ENCODE measurements around the gene DARS1.
"Not testable (repeated sequence)": the region's sequence is repeated elsewhere in the genome, so short reads cannot be mapped to it uniquely, and the experiment has no call there.

Gene DARS1

DNA sequence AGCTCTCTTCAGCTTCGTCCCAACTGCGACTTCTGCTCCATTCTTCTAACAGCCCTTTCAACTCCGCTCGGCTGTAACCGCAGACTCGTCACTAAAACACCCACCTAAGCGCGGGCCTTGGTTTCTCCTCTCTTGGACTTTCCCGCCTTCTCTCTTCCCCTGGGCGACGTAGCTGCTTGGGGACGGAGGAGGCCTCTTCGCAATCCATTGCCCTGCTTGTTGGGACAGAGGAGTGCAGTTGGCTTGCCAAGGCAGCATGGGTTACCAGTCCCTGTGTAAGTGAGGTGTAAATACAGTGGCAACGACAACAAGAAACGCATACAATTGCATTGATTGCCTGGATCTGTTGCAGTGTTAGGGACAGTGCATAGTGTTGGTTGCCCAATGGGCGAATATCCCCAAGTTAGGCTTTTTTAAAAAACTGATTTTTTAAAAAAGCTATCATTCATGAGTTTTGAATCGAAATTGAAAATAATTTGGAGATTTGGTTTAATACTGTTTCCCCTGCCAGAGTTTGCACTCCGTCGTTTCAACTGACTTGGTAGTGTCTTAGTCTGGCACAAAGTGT lies 484 bp upstream of the DARS1 start:
- in situ Hi-C loops (cut with HindIII; ENCODE audit: low sequenced_read_pairs) = no loop called here

DNA sequence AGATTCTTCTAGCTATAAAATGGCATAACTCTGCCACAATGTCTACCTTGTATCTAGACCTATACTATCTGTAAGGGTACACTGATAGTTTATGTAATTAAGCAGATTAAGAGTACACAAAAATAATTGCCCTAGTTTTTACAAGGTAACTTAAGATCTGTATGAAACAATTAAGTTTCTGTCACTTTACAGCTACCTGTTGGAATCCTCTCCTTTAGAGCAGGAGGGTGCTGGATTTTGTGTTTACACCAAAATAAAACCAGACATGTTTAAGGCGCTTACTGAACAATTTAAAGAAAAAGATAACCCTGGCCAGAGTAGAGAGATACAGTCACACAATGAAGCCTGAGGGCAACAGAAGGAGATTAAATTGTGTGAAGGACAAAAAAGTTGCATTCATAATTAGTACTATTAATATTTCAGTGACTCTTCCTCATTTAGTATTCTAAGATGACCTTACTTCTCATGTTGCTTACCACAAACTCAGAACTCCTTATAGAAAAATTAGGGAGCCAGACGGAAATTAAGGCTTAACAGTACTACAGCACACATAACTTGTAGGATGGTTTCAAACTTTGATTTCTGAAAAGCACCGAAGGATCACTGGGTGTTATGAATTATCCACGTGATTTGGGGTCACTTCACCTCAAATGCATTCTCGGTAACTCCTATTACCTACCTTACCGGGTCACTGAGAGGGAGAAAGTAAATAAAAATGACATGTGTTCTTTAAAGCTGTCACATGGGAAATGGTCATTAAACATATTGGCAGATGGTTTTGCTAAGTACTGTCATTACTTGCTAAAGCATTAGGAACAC lies 1.0 kb downstream of the DARS1 start:
- in situ Hi-C loops (cut with HindIII; ENCODE audit: low sequenced_read_pairs) = no loop called here

DNA sequence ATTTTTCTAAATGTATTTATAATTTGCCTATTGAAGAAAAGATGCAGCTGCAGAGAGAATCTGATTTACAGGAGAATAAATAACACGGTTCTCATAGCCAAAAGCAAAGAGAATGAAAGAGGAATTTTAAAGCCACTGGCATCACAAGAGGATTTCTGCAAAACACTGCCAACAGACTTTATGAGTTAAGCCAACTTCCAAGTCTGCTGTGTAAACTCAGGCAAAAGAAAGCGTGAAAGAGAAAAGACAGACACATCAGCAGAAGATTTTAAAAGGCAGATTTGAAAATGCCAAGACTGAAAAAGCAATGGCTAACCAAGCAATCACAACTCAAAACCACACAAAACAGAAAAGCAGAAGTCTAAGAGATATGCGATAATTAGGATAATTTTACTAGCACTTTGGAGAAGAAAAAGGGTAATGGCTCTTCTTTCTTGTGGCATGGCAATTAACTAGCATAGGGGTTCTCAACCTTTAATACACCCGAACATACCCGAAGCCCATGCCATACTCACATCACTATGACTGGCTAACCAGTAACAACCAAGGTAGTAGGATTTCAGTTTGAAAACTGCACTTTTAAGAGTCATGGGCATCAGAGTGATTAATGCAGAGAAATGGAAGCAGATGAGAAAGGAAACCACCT lies 4.9 kb downstream of the DARS1 start:
- in situ Hi-C loops (cut with HindIII; ENCODE audit: low sequenced_read_pairs) = no loop called here

DNA sequence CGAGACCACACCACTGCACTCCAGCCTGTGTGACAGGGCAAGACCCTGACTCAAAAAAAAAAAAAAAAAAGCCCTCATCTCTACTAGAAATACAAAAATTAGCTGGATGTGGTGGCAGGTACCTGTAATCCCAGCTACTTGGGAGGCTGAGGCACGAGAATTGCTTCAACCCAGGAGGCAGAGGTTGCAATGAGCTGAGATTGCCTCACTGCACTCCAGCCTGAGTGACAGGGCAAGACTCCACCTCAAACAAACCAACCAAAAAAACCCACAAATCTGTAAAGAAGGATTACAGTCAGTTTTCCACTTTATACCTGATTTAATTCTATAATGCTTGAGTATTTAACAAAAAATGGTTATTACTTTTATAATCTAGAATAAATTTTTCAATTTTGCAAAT lies 9.7 kb downstream of the DARS1 start:
- in situ Hi-C loops (cut with HindIII; ENCODE audit: low sequenced_read_pairs) = no loop called here

DNA sequence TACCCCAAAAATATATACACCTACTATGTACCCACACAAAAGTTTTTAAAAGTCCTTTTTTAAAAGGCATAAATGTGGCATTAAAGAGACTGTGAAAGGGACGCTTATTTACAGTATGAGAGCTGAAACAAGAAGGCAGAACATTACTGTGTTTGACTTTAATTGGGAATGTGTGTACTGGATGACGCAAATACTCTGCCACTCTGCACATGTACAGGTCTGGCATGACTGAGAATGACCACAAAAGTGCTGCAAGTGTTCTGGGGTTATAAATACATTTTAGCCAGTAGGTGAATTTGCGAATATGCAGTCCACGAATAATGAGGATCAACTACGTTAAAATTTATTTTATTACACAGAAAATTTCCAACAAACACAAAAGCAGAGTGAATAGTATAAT lies 11.4 kb downstream of the DARS1 start:
- in situ Hi-C loops (cut with HindIII; ENCODE audit: low sequenced_read_pairs) = no loop called here

DNA sequence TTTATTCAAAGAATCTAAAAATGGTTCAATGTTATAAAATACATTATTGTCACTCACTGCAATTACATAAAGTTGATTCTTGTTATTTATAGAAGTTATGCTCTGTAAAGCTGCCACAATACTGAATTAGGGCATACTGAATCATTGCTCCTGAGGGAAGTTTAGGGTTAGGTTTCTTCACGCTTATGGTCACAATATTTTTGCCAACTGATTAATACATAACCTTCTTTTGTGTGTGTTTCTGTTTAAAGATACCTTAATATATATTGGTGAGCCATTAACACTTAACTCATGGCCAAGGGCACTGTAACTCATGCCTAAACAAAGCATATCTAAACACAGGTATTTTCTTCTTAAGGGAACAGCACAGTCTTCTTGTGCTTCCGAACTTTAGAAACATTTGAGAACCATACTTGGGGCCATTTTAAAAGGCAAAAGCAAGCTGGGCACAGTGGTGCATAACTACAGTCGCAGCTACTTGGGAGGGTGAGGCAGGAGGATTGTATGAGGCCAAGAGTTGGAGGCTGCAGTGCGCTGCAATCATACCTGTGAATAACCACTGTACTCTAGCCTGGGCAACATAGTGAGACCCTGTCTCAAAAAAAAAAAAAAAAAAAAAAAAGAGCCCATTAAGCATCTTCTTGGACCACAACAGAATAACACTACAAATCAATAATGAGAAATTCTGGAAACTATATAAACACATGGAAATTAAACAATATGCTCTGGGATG lies 15.6 kb downstream of the DARS1 start:
- in situ Hi-C loops (cut with HindIII; ENCODE audit: low sequenced_read_pairs) = no loop called here

DNA sequence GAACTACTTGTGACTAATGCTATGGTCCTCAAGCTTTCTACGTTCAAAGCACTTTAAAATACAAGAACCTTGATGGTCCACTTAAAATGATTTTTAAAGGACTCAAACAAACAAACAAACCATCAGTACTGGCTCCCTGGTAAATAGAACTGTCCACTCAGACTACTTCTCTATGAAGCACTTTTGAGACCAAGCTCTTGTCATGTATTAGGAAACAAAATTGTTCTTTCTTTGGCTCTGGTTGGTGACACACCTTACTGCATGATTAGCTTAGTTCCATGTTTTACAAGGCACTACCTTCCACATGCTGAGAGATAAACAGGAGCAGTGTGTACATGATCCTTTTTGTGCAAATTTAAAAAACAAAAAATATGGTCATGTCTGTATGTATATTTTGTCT lies 19.7 kb downstream of the DARS1 start:
- in situ Hi-C loops (cut with HindIII; ENCODE audit: low sequenced_read_pairs) = no loop called here

DNA sequence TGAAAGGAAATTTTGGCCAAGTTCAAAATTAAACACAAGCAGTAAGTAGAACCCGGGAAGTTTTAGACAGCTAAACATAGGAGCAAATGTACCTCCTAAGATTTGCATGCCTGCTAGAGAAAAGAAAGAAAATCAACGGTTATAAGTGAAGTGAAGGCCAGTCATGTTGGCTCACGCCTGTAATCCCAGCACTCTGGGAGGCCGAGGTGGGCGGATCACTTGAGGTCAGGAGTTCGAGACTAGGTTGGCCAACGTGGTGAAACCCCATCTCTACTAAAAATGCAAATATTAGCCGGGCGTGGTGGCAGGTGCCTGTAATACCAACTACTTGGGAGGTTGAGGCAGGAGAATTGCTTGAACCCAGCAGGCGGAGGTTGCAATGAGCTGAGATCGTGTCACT lies 21.0 kb downstream of the DARS1 start:
- in situ Hi-C loops (cut with HindIII; ENCODE audit: low sequenced_read_pairs) = not testable (repeated sequence)

DNA sequence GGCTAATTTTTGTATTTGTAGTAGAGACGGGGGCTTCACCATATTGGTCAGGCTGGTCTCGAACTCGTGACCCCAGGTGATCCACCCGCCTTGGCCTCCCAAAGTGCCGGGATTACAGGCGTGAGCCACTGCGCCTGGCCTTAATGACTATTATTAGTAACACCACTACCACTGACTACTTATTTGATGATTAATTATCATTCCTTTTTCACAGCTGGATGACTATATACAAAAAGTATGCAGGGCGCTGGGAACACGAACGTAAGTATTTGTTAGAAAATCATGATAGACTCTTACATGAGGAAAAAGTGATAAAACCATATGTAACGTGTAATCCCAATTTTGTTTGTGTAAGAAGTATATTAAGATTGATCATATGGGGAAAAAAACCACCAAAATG lies 21.6 kb downstream of the DARS1 start:
- in situ Hi-C loops (cut with HindIII; ENCODE audit: low sequenced_read_pairs) = no loop called here

DNA sequence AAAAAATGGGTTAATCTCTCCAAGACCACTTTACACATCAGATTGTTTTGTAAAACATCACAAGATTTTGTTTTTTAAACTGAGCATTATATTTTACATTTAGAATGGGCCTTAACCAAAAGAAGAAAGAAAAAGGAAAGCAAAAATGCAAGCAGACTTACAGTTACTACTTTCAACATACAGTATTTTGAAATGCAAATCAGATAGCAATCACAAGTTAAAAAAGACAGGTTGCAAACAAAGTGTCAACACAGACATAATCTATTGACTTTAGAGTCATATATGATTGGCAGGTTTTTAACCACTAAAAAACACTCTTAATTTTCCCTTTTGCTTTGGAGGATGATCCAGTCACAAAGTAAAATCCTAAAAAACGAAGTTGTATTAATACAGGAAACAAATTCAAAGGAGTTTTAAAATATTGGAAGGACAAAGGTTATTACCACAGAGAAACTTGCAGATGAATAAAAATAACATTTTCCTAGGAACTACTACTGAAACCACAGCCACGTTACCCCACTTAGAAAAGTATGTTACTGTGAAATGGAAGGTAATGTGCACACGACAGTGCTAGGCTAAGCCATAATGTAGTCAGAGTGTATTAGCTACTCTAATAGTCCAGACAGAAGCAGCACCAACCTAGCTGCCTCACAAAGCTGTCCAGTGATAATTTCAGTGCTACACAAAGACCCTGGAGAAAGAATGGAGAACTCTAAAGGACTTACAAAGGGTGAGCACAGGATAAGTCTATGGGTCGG lies 22.9 kb downstream of the DARS1 start:
- in situ Hi-C loops (cut with HindIII; ENCODE audit: low sequenced_read_pairs) = no loop called here

DNA sequence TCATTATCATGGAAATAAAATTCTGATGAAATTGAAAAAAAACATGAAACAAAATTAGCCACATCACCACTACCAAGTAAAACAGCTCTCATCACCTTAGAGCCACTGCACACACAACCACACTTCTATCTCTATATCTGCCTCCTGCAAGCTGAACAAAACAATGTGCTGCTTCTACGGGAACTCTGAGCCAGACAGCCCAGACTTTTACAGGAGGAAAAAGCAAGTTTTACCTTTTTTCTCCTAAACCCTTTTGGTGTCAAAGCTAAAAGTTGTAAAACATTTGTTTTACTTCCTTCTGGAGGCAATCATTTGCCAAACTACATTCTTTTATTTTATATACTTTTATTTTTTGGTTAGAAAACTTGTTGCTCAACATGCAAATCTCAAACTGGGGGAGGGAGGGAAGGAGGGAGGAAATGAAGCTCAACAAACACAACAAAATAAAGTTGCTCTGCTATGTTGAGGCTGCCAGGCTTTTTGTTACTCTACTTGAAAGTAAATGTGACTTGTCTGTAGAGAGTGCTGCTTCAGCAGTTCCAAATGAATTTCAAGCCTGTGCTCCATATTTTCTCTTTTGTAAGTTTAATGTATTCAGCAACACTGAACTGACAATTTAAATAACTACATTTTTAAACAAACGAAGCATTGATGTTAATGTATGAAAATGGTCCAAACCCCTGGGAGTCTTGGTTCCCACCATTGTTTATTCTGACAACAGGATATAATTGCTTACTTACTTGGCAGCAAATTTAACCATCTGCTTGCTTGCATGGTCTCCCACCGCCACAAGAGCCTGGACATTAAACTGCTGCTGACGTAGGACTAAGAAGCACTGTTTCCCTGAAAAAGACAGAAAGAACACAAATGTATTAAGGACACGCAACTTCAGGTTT lies 24.5 kb downstream of the DARS1 start:
- in situ Hi-C loops (cut with HindIII; ENCODE audit: low sequenced_read_pairs) = no loop called here

DNA sequence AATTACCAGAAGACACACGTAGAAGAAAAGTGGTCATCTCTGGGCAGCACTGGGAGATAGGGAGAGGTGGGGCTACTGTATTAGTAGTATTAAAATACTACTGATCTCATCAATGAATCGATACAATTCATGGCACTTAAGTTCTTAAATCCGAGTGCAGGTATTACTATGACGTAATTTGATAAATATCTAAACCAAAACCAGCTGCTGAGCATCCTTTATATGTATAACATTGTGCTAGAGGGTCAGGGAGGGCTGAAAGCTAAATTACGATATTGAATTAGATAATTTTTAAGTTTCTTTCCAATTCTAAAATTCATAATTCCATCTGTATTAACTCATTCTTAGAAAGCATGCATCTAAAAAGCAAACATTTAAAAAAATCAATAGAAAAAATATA lies 25.3 kb downstream of the DARS1 start:
- in situ Hi-C loops (cut with HindIII; ENCODE audit: low sequenced_read_pairs) = no loop called here

DNA sequence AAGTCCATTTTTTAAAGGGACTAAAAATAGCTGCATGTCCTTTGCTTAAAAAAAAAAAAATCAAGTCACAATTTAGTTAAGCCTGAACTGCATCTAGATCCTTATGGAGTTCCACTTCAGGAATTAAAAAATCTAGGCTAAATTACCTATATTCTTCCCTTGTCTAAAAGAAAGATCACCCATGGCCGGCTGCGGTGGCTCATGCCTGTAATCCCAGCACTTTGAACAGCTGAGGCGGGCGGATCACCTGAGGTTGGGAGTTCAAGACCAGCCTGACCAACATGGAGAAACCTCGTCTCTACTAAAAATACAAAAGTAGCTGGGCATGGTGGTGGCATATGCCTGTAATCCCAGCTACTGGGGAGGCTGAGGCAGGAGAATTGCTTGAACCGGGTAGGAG lies 26.5 kb downstream of the DARS1 start:
- in situ Hi-C loops (cut with HindIII; ENCODE audit: low sequenced_read_pairs) = not testable (repeated sequence)

DNA sequence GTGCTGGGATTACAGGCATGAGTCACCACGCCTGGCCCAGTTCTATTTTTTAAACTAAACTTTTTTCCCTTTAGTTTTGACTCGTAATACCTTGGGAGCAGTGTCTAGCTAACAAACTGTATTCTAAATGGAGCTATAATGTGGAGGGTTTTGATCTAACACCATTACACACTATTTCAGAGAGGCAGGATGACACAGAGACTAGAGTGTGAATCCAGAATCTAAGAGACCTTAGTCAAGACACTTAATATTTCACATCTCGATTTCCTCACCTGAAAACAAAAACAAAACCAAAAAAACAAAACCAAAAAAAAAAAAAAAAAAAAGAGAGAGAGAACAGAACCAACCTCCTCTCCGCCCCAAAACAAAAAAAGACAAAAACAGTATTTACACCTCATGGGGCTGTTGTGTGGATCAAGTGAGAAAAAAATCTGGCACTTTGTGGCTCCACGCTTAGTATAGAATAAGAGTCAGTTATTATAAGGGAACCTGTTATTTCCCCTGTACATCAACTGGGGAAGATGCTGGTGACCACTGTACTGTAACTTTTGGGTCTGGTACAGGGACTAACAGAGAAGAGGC lies 31.3 kb downstream of the DARS1 start:
- in situ Hi-C loops (cut with HindIII; ENCODE audit: low sequenced_read_pairs) = no loop called here

DNA sequence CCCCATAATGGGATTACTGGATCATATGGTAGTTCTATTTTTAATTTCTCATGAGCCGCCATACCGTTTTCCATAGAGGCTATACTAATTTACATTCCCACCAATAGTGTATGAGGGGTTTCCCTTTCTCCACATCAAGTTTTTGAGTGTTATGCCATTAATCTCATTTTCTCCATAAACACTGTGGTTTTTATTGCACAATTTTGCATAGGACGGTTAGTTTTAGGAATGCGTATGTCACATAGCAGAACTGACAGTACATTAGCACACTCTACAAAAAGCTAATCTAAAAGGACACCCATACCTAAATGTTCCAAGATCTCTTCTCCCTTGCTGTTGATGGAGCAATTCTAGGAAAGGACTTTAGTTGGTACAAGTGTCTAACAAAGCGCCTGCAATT lies 32.5 kb downstream of the DARS1 start:
- in situ Hi-C loops (cut with HindIII; ENCODE audit: low sequenced_read_pairs) = no loop called here

DNA sequence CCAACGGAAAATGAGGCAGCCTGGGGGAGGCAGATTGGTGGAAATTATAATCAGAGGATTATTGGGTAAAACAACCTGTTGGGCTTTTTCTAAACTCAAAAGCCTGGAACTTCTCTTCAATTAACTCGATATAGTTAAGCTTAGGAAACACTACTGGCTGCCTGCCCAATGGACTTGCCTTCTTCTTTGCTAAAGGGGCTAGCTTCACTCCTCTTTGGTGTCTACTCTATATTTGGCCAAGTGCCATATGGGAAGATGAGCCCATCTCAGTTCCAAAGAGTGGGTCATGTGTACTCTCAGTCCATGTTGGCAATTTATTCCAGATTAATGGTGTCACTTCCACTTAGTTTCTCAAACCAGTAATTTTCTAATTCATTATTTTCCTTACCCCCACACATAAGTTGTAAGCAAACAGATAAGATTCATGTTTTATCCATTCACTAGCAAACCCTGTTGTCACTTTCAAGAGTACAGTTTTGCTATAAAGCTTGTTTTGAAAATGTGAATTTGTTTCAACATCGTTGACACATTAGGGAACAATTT lies 34.3 kb downstream of the DARS1 start:
- in situ Hi-C loops (cut with HindIII; ENCODE audit: low sequenced_read_pairs) = no loop called here

DNA sequence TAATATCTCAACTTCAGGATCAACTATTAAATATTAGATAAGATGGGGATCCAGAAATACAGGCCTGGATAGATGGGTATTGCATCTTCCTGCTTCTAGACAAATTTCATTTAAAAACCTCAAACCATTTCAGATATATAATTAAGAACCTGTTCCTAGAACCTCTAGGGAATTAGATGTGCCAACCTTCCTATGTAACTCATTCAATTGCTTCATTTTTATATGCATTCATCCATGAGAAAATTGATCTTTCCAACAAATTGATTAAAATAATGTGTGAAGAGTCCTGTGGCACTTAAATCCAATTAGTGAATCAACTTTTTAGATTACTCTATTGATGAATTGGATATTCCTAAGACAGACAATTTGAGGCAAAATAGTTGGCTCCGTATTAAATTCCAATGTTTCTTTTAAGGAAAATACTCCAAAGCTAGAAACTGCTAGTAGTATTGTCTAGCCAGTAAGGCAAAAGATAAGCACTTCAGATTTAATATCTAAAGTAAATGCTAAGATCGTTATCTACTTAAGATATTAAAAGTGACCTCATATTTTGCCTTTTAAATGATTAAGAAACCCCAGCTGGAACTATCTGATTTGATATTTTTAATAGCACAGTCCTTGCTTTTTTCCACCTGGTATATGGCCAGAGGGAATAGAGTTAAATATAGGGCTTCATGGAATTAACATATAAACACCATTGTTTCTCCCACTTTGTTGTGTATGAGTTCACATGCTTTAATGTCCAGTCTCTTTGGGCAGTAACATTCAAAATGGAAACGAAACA lies 35.8 kb downstream of the DARS1 start:
- in situ Hi-C loops (cut with HindIII; ENCODE audit: low sequenced_read_pairs) = no loop called here

DNA sequence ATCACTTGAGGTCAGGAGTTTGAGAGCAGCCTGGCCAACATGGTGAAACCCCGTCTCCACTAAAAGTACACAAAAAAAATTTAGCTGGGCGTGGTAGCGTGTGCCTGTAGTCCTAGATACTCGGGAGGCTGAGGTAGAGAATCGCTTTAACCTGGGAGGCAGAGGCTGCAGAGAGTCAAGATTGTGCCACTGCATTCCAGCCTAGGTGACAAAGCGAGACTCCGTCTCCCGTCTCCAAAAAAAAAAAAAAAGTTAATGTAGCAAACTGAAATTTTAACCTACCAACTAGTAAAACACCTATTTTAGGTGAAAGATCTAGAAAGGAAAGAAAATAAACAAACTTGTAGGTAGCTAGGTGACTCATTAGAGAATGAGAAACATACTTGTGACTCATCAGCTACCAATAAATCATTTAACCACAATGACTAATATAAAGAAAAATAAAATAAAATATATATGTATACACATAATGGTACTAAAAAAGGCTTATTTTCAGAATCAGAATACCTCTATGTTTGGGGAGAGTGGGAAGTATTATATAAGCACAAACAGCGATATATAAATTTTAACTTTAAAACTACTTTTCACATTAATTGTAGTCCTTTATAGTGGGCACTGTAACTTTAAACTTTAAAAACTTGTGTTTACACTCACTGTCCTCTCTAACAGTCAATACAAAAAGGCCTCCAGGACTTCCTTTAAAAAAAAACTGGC lies 36.6 kb downstream of the DARS1 start:
- in situ Hi-C loops (cut with HindIII; ENCODE audit: low sequenced_read_pairs) = no loop called here
